Cardiac muscle cell (in vitro differentiated cells and primary cell): ENCODE results near the gene GTPBP6. TPM values are rescaled to one million over a fixed set of nuclear protein-coding genes. Genes with fewer than 3 reads are reported as not detected.
A peak's percentile ranks its signal among the peaks of the same experiment; 100 is the strongest.

ENCODE experiments used
- DNase-seq, 2 donors: peaks; one replicate each; pipeline versions ENCODE4 v3.0.0 to v3.0.0-alpha.2; 2010 to 2017; ENCODE audit warnings: low read depth in 1 of 2, low spot score in 1 of 2
- H3K27ac ChIP-seq: fragments of 200-600 bp; sonication (generic); 2 replicates; pipeline ENCODE4 v1.5.1; 2016
- H3K27me3 ChIP-seq: fragments of 200-600 bp; sonication (generic); 2 replicates; pipeline ENCODE4 v1.6.0; 2016; ENCODE audit warnings: control low read depth
- H3K36me3 ChIP-seq: fragments of 200-600 bp; sonication (generic); 2 replicates; pipeline ENCODE4 v1.5.1; 2016; ENCODE audit warnings: control low read depth
- H3K4me1 ChIP-seq: fragments of 200-600 bp; sonication (generic); 2 replicates; pipeline ENCODE4 v1.8.1; 2017; ENCODE audit warnings: low read depth, mild to moderate bottlenecking, mixed run types
- H3K4me3 ChIP-seq: fragments of 200-600 bp; sonication (generic); 2 replicates; pipeline ENCODE4 v1.5.1; 2016; ENCODE audit warnings: mild to moderate bottlenecking
- H3K9me3 ChIP-seq: fragments of 200-600 bp; sonication (generic); 2 replicates; pipeline ENCODE4 v1.5.1; 2017; ENCODE audit warnings: low read depth, mild to moderate bottlenecking, control low read depth
- CTCF ChIP-seq: IDR thresholded peaks from 2 replicates; pipeline ENCODE4 v1.5.1; 2012; ENCODE audit warnings: low read depth, mild to moderate bottlenecking, low read length
- polyA plus RNA-seq: library from polyadenylated mRNA; unstranded; fragments of >200 nt; fragmentation: Nextera tagmentation; extraction: Ambion mirVana; gene quantifications from 2 replicates; pipeline ENCODE4 v1.2.1, GENCODE V29; 2016
- total RNA-seq: library from RNA; depleted of rRNA; stranded (reverse); fragments of >200 nt; gene quantifications from 2 replicates; pipeline ENCODE4 v1.2.3, GENCODE V29; 2016

GTPBP6 gene
- total and polyA plus RNA-seq, 2 experiments from 2014 or later, result 59.2 to 60.9 TPM

GRCh38 chrX:276581-277201 lies 41.9 kb downstream of the GTPBP6 start:
- no peaks in the 10 kb centered on the region for H3K9me3 ChIP-seq
- DNase-seq, result peak in 1 of 2 donors; percentile 37
- no peak for TF ChIP-seq CTCF
- H3K27me3 ChIP-seq, result peaks cover 6% of the 10 kb centered on the region
- H3K4me1 ChIP-seq, result no peaks in the 10 kb centered on the region
- H3K36me3 ChIP-seq, result no peaks in the 10 kb centered on the region
- H3K27ac ChIP-seq, result no peak overlapping the region
- peak overlapping the region; percentile 24 for H3K4me3 ChIP-seq

- no peak for TF ChIP-seq CTCF
- H3K27ac ChIP-seq, result no peak overlapping the region
- no peaks in the 10 kb centered on the region for H3K9me3 ChIP-seq
- DNase-seq, result peak; percentile 27 to 73
- H3K4me3 ChIP-seq, result peak overlapping the region; percentile 24
- H3K4me1 ChIP-seq, result no peaks in the 10 kb centered on the region
- H3K36me3 ChIP-seq, result no peaks in the 10 kb centered on the region
- peaks cover 6% of the 10 kb centered on the region for H3K27me3 ChIP-seq
Measured at GRCh38 chrX:275967-276580, 42.5 kb downstream of the GTPBP6 start.

GRCh38 chrX:275476-275966 lies 43.1 kb downstream of the GTPBP6 start:
- H3K36me3 ChIP-seq, result no peaks in the 10 kb centered on the region
- no peak overlapping the region for H3K4me3 ChIP-seq
- no peaks in the 10 kb centered on the region for H3K4me1 ChIP-seq
- H3K27me3 ChIP-seq, result peaks cover 6% of the 10 kb centered on the region
- DNase-seq, result no peak
- no peak for TF ChIP-seq CTCF
- H3K27ac ChIP-seq, result no peak overlapping the region
- H3K9me3 ChIP-seq, result no peaks in the 10 kb centered on the region

GRCh38 chrX:274904-275475 lies 43.6 kb downstream of the GTPBP6 start:
- H3K36me3 ChIP-seq, result no peaks in the 10 kb centered on the region
- no peak overlapping the region for H3K4me3 ChIP-seq
- no peaks in the 10 kb centered on the region for H3K9me3 ChIP-seq
- H3K4me1 ChIP-seq, result no peaks in the 10 kb centered on the region
- TF ChIP-seq CTCF, result no peak
- H3K27me3 ChIP-seq, result peaks cover 6% of the 10 kb centered on the region
- DNase-seq, result peak in 1 of 2 donors; percentile 60
- H3K27ac ChIP-seq, result no peak overlapping the region

- no peak for DNase-seq
- no peak overlapping the region for H3K27ac ChIP-seq
- no peaks in the 10 kb centered on the region for H3K9me3 ChIP-seq
- no peak for TF ChIP-seq CTCF
- no peaks in the 10 kb centered on the region for H3K27me3 ChIP-seq
- no peak overlapping the region for H3K4me3 ChIP-seq
- no peaks in the 10 kb centered on the region for H3K4me1 ChIP-seq
- no peaks in the 10 kb centered on the region for H3K36me3 ChIP-seq
Measured at GRCh38 chrX:270848-271367, 47.7 kb downstream of the GTPBP6 start.
